Lung (tissue), 12 donors: ENCODE measurements around the gene ZFAND6. TPM values are rescaled to one million over a fixed set of nuclear protein-coding genes. Genes with fewer than 3 reads are reported as not detected.

ENCODE experiments used
- ATAC-seq: fragments of 200-7000 bp; cut with Tn5 transposase; one replicate; pipeline ENCODE4 v1.9.1; 2020; ENCODE audit warnings: moderate number of reproducible peaks; ENCODE audit not compliant: insufficient read depth, low FRiP score
- DNase-seq, 3 donors: peaks; one replicate each; pipeline ENCODE4 v3.0.0-alpha.2; 2013 to 2017
- H3K27ac ChIP-seq, 2 donors: one replicate each; pipeline ENCODE4 v1.5.1; 2013; ENCODE audit warnings: mild to moderate bottlenecking in 2 of 2, moderate library complexity in 2 of 2, control low read depth in 1 of 2, inconsistent platforms in 1 of 2, low read depth in 1 of 2, low read length in 1 of 2
- H3K27me3 ChIP-seq, 3 donors: one replicate each; pipeline ENCODE4 v1.5.1; 2013; ENCODE audit warnings: low read length in 2 of 3; ENCODE audit not compliant: control insufficient read depth in 3 of 3, insufficient read depth in 3 of 3
- H3K36me3 ChIP-seq, 4 donors: one replicate each; pipeline ENCODE4 v1.5.1; 2013; ENCODE audit warnings: low read length in 4 of 4, mild to moderate bottlenecking in 1 of 4, moderate library complexity in 1 of 4; ENCODE audit not compliant: control insufficient read depth in 4 of 4, insufficient read depth in 4 of 4
- H3K4me1 ChIP-seq, 5 donors: one replicate each; pipeline ENCODE4 v1.5.1; 2013; ENCODE audit warnings: low read length in 5 of 5, mild to moderate bottlenecking in 2 of 5, moderate library complexity in 1 of 5; ENCODE audit not compliant: control insufficient read depth in 5 of 5, insufficient read depth in 5 of 5
- H3K4me3 ChIP-seq: one replicate; pipeline ENCODE4 v1.5.1; 2013; ENCODE audit warnings: mild to moderate bottlenecking, control low read depth, moderate library complexity
- H3K9ac ChIP-seq, 2 donors: one replicate each; pipeline ENCODE4 v1.5.1; 2013; ENCODE audit warnings: low read length in 2 of 2, control low read depth in 1 of 2; ENCODE audit not compliant: insufficient read depth in 1 of 2
- H3K9me3 ChIP-seq, 4 donors: one replicate each; pipeline ENCODE4 v1.5.1; 2013; ENCODE audit warnings: low read length in 3 of 4, mild to moderate bottlenecking in 1 of 4, moderate library complexity in 1 of 4; ENCODE audit not compliant: control insufficient read depth in 4 of 4, insufficient read depth in 3 of 4
- WGBS, 2 donors: extraction: QIAGEN DNeasy Blood & Tissue Kit; methylation state at CpG; one replicate each; pipeline ENCODE4 v1.1.7; 2013; 5-methylcytosine and 5-hydroxymethylcytosine counted together
- polyA plus RNA-seq, 2 donors: library from polyadenylated mRNA; stranded (reverse); fragments of 200-250 nt; gene quantifications; one replicate each; pipeline ENCODE4 v1.2.1, GENCODE V29; 2013
- total RNA-seq, 2 donors: library from RNA; depleted of rRNA in 1 of 2; stranded (reverse); fragments of >200 nt in 1 of 2; gene quantifications; one replicate each; pipeline ENCODE4 v1.2.1, GENCODE V29; 2014 to 2021
- TF ChIP-seq, protein P1 (sequence below): IDR thresholded peaks from 2 replicates; pipeline ENCODE4 v1.5.1; 2012; ENCODE audit warnings: mild to moderate bottlenecking; ENCODE audit errors: control extremely low read depth, extremely low read depth
- donor health status: control.
- donor health status: control.
- donor health status: Bipolar disorder and iron deficiency.
- donor health status: healthy.
- donor health status: DM: yes; HTN: yes; CAD: no.

ZFAND6 gene
- total and polyA plus RNA-seq, 4 donors = 49.6 to 160 (median 81.4) TPM

DNA sequence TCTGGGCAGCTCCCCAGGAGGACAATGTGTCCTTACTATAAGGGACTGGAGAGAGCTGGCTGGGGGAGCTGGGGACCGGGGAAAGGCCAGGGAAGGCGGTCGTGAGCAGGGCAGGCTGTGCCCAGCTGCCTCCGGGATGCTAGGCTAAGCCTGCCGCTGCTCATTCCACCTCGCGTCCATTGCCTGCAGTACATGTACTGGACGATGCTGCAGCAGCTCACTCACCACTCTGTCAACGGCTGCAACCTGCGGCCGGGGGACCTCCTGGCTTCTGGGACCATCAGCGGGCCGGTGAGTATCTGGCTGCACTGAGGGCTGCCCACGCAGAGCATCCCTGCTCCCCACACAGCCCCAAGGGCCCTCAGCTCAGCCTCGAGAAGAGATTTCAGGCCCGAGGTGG lies 120.5 kb downstream of the ZFAND6 start:
- TF ChIP-seq, protein P1, sequence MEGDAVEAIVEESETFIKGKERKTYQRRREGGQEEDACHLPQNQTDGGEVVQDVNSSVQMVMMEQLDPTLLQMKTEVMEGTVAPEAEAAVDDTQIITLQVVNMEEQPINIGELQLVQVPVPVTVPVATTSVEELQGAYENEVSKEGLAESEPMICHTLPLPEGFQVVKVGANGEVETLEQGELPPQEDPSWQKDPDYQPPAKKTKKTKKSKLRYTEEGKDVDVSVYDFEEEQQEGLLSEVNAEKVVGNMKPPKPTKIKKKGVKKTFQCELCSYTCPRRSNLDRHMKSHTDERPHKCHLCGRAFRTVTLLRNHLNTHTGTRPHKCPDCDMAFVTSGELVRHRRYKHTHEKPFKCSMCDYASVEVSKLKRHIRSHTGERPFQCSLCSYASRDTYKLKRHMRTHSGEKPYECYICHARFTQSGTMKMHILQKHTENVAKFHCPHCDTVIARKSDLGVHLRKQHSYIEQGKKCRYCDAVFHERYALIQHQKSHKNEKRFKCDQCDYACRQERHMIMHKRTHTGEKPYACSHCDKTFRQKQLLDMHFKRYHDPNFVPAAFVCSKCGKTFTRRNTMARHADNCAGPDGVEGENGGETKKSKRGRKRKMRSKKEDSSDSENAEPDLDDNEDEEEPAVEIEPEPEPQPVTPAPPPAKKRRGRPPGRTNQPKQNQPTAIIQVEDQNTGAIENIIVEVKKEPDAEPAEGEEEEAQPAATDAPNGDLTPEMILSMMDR = no peak
- H3K36me3 ChIP-seq = peaks cover 0 to 28% (median 24%) of the 10 kb centered on the region in 4 donors
- peaks cover 0 to 15% (median 13%) of the 10 kb centered on the region in 5 donors for H3K4me1 ChIP-seq
- H3K4me3 ChIP-seq = no peak overlapping the region
- ATAC-seq (no peak), DNase-seq (no peak)
- no peak overlapping the region for H3K9ac ChIP-seq
- no peaks in the 10 kb centered on the region for H3K9me3 ChIP-seq
- 88 to 92% methylated on average over 15 to 16 of the region's 16 CpGs for WGBS, 2 donors
- no peak overlapping the region for H3K27ac ChIP-seq
- H3K27me3 ChIP-seq = no peaks in the 10 kb centered on the region

DNA sequence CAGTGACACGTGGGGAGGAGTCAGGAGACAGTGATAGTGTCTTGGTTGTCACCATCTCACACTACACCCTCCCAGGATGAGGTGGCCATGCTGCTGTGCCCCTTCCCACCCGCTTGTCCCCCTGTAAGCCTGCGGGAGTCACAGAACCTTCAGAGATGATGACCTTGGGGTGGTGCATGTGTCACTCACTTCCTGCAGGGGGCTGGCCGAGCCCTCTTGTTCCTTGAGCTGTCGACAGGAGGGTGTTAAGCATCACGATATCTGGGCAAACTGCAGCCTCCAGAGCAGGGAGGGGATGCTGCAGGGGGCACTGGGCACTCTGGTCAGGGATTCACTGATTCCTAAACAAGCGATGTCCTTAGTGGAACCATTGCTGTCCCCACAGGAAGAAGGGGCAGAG lies 121.0 kb downstream of the ZFAND6 start:
- H3K36me3 ChIP-seq = peaks cover 0 to 34% (median 25%) of the 10 kb centered on the region in 4 donors
- H3K27me3 ChIP-seq = no peaks in the 10 kb centered on the region
- H3K4me1 ChIP-seq = peaks cover 0 to 15% (median 13%) of the 10 kb centered on the region in 5 donors
- no peak overlapping the region for H3K9ac ChIP-seq
- WGBS, 2 donors = 86 to 87% methylated on average over 7 of the region's 7 CpGs
- no peaks in the 10 kb centered on the region for H3K9me3 ChIP-seq
- TF ChIP-seq, protein P1 = no peak
- ATAC-seq (no peak), DNase-seq (no peak)
- H3K27ac ChIP-seq = no peak overlapping the region
- no peak overlapping the region for H3K4me3 ChIP-seq

DNA sequence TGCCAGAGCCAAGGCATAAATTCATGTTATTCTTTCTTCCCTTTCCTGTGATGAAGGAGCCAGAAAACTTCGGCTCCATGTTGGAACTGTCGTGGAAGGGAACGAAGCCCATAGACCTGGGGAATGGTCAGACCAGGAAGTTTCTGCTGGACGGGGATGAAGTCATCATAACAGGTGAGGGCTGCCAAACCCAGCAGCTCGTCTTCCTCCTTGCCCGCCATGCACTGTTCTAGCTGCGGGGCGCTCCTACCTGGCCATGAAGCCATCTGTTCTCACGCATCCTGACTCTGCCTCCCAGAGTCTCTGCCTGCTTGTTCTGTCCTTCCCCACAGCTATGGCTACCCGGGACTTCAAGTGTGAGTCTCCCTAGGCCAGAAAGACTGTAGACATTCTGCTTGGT lies 121.5 kb downstream of the ZFAND6 start:
- H3K4me3 ChIP-seq = no peak overlapping the region
- H3K27ac ChIP-seq = no peak overlapping the region
- peaks cover 0 to 15% (median 13%) of the 10 kb centered on the region in 5 donors for H3K4me1 ChIP-seq
- TF ChIP-seq, protein P1 = no peak
- no peak for ATAC-seq
- H3K36me3 ChIP-seq = peaks cover 0 to 37% (median 29%) of the 10 kb centered on the region in 4 donors
- no peak overlapping the region for H3K9ac ChIP-seq
- no peak for DNase-seq
- 93 to 95% methylated on average over 10 of the region's 10 CpGs for WGBS, 2 donors
- no peaks in the 10 kb centered on the region for H3K27me3 ChIP-seq
- H3K9me3 ChIP-seq = no peaks in the 10 kb centered on the region
